ENCODE data around the gene CCDC73.

DNA sequence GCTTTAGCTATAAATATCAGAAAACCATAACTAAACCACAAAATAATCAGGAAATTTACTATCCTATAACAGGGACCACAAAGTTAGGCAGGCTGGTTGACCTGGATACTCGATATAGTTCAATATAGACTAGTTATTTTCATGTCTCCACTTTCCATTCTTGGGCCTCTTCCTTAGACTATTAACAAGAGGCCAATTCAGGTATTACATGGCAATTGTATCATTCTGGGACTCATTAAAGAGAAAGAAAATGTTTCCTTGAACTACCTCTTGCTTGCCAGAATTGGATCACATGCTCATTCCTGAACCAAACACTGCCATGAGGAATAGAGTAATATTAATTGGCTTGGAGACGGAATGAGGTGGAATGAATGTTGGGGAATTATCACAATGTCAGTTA lies 134.8 kb downstream of the CCDC73 start:
- TF ChIP-seq, protein P1, sequence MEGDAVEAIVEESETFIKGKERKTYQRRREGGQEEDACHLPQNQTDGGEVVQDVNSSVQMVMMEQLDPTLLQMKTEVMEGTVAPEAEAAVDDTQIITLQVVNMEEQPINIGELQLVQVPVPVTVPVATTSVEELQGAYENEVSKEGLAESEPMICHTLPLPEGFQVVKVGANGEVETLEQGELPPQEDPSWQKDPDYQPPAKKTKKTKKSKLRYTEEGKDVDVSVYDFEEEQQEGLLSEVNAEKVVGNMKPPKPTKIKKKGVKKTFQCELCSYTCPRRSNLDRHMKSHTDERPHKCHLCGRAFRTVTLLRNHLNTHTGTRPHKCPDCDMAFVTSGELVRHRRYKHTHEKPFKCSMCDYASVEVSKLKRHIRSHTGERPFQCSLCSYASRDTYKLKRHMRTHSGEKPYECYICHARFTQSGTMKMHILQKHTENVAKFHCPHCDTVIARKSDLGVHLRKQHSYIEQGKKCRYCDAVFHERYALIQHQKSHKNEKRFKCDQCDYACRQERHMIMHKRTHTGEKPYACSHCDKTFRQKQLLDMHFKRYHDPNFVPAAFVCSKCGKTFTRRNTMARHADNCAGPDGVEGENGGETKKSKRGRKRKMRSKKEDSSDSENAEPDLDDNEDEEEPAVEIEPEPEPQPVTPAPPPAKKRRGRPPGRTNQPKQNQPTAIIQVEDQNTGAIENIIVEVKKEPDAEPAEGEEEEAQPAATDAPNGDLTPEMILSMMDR (IDR thresholded peaks at IDR 0.05): no peak
- TF ChIP-seq POLR2A (IDR thresholded peaks at IDR 0.05): no peak

Data from thyroid gland (tissue), 4 donors.